K562 (cell line): ENCODE results near the gene KNDC1. TPM values are rescaled to one million over a fixed set of nuclear protein-coding genes. Genes with fewer than 3 reads are reported as not detected.

Experiments
- ATAC-seq: fragments of 200-7000 bp; cut with Tn5 transposase; 3 replicates; pipeline ENCODE4 v1.9.1; 2020; ENCODE audit warnings: moderate library complexity
- BruUV-seq: library from RNA; stranded (reverse); fragments of 400-500 nt; replicated peaks from 2 replicates; lab custom pipeline; 2021; lab: Mats Ljungman, UMichigan
- CTCF ChIA-PET: fragments of 300-600 bp; formaldehyde crosslinking; extraction: SDS; loops from one replicate; lab custom pipeline; 2021; ENCODE audit warnings: low intra/inter-chr PET ratio; lab: Yijun Ruan, JAX
- POLR2A ChIA-PET: fragments of 300-600, 350-650 bp; sonication (Branson Sonifier 250); formaldehyde crosslinking; extraction: SDS; loops from one replicate; lab custom pipeline; 2021; ENCODE audit warnings: antibody characterized with exemption, inconsistent platforms; lab: Yijun Ruan, JAX
- DNase-seq, 4 experiments: peaks; one replicate each; pipeline versions ENCODE4 v3.0.0 to v3.0.0-alpha.2; 2011 to 2018; ENCODE audit warnings: low spot score in 3 of 4, mixed read lengths in 3 of 4; ENCODE audit errors: extremely low read depth in 1 of 4
- FAIRE-seq: peaks from 2 replicates; lab custom pipeline; 2011; peaks lifted over from hg19 to GRCh38; lab: Jason Lieb, UNC
- H2AFZ ChIP-seq: 2 replicates; pipeline ENCODE4 v1.6.0; 2011; ENCODE audit warnings: low read depth, low read length, control low read depth, inconsistent platforms
- H3K27ac ChIP-seq: fragments of 200-600 bp; 3 replicates; pipeline ENCODE4 v1.8.0; 2011; ENCODE audit warnings: low read depth, mild to moderate bottlenecking, control low read depth, inconsistent platforms, low read length, moderate library complexity, mixed read lengths; ENCODE audit errors: extremely low read depth
- H3K27me3 ChIP-seq, 2 experiments: fragments of 300-600 bp in 1 of 2; 2 replicates in 1 of 2; 3 replicates in 1 of 2; pipeline versions ENCODE4 v1.6.0 to v1.8.0; 2011; ENCODE audit warnings: inconsistent platforms in 2 of 2, low read length in 2 of 2, mild to moderate bottlenecking in 1 of 2, mixed read lengths in 1 of 2, moderate library complexity in 1 of 2; ENCODE audit not compliant: control insufficient read depth in 2 of 2, insufficient read depth in 2 of 2
- H3K36me3 ChIP-seq: fragments of 300-600 bp; 3 replicates; pipeline ENCODE4 v1.8.0; 2011; ENCODE audit warnings: mild to moderate bottlenecking, low read length, inconsistent platforms; ENCODE audit not compliant: control insufficient read depth, insufficient read depth
- H3K4me1 ChIP-seq, 2 experiments: fragments of 200-600 bp in 1 of 2; replicated peaks in 1 of 2; 2 replicates in 1 of 2; 3 replicates in 1 of 2; pipeline versions ENCODE4 v1.5.1 to v1.8.0; 2011; ENCODE audit warnings: inconsistent platforms in 2 of 2, low read length in 2 of 2, mild to moderate bottlenecking in 1 of 2, mixed read lengths in 1 of 2, moderate library complexity in 1 of 2; ENCODE audit not compliant: control insufficient read depth in 2 of 2, insufficient read depth in 2 of 2
- H3K4me2 ChIP-seq: 2 replicates; pipeline ENCODE4 v1.6.1; 2011; ENCODE audit warnings: low read length, control low read depth, inconsistent platforms, mixed read lengths; ENCODE audit not compliant: insufficient read depth
- H3K4me3 ChIP-seq: fragments of 200-600 bp; sonication (generic), shearing (Covaris generic); 2 replicates; pipeline ENCODE4 v1.5.1; 2016; ENCODE audit warnings: control low read depth, inconsistent platforms
- H3K79me2 ChIP-seq: fragments of 200-600 bp; 3 replicates; pipeline ENCODE4 v1.8.0; 2011; ENCODE audit warnings: low read length, inconsistent platforms; ENCODE audit not compliant: control insufficient read depth, insufficient read depth
- H3K9ac ChIP-seq, 2 experiments: 2 replicates each; pipeline versions ENCODE4 v1.6.0 to v1.6.1; 2011; ENCODE audit warnings: low read depth in 2 of 2, low read length in 2 of 2, control low read depth in 1 of 2, inconsistent platforms in 1 of 2, mild to moderate bottlenecking in 1 of 2, mixed read lengths in 1 of 2; ENCODE audit not compliant: insufficient read depth in 1 of 2
- H3K9me1 ChIP-seq: one replicate; pipeline ENCODE4 v1.6.0; 2011; ENCODE audit warnings: inconsistent platforms, mild to moderate bottlenecking, low read length, moderate library complexity; ENCODE audit not compliant: control insufficient read depth, insufficient read depth
- H3K9me3 ChIP-seq: replicated peaks from 2 replicates; pipeline ENCODE4 v1.5.1; 2011; ENCODE audit warnings: low read depth, low read length, inconsistent platforms; ENCODE audit not compliant: control insufficient read depth, insufficient read depth
- H4K20me1 ChIP-seq: replicated peaks from 2 replicates; pipeline ENCODE4 v1.6.1; 2011; ENCODE audit warnings: low read length, inconsistent platforms, mixed read lengths; ENCODE audit not compliant: control insufficient read depth, insufficient read depth
- ZNF354B ChIP-seq: fragments of 250-450 bp; sonication (Bioruptor Pico); IDR thresholded peaks from 2 replicates; pipeline ENCODE4 v1.4.0; 2020
- WGBS: fragments of 100-300 bp; shearing (Covaris generic); methylation state at CpG from one replicate; pipeline ENCODE4 v1.1.6; 2016; ENCODE audit warnings: low coverage, mixed read lengths; ENCODE audit not compliant: insufficient coverage; ENCODE audit errors: missing lambda C conversion rate; 5-methylcytosine and 5-hydroxymethylcytosine counted together
- in situ Hi-C: fragments of 300-500 bp; cut with MboI; formaldehyde crosslinking; loops from 4 replicates; pipeline ENCODE4 v1.15.0; 2018; ENCODE audit warnings: inconsistent platforms, mixed read lengths
- intact Hi-C: fragments of 100-400 bp; cut with micrococcal nuclease; formaldehyde crosslinking; loops from 2 replicates; pipeline ENCODE4 v1.14.2; 2022
- polyA plus RNA-seq, 8 experiments: library from polyadenylated mRNA; depleted of rRNA in 4 of 8; stranded (reverse) in 5 of 8; unstranded in 3 of 8; fragments of >200 nt; fragmentation: Nextera tagmentation in 2 of 8; fragmentation: Illumina TruSeq in 1 of 8; extraction: Ambion mirVana in 2 of 8; extraction: Trizol in 1 of 8; gene quantifications; 2 replicates each; pipeline versions ENCODE4 v1.2.1 to v1.2.3, GENCODE V29; 2011 to 2014; ENCODE audit warnings: inconsistent platforms in 1 of 8, missing spikeins in 1 of 8
- total RNA-seq, 7 experiments: library from RNA; depleted of rRNA in 6 of 7; stranded (reverse); fragments of >200 nt in 6 of 7; fragmentation: Illumina TruSeq in 2 of 7; extraction: Trizol in 2 of 7; gene quantifications; 2 replicates each; pipeline versions ENCODE4 v1.2.1 to v1.2.3, GENCODE V29; 2011 to 2021; ENCODE audit warnings: low replicate concordance in 1 of 7
- TF ChIP-seq, protein P1 (sequence below): fragments of 250-450 bp; sonication (Bioruptor Pico); IDR thresholded peaks from 2 replicates; pipeline ENCODE4 v1.8.0; 2022; ENCODE audit warnings: inconsistent platforms, mild to moderate bottlenecking, moderate library complexity, borderline replicate concordance
- TF ChIP-seq, protein P2 (sequence below): fragments of 250-450 bp; sonication (Bioruptor Pico); IDR thresholded peaks from 2 replicates; pipeline ENCODE4 v1.4.0; 2020; ENCODE audit warnings: mild to moderate bottlenecking, moderate library complexity

Gene KNDC1
- total and polyA plus RNA-seq, 9 of the 15 experiments (the other 6 are each of a cell fraction or from before 2014, with no cell fraction given) = 0.07 to 0.26 (median 0.11) TPM; not detected in 6

DNA sequence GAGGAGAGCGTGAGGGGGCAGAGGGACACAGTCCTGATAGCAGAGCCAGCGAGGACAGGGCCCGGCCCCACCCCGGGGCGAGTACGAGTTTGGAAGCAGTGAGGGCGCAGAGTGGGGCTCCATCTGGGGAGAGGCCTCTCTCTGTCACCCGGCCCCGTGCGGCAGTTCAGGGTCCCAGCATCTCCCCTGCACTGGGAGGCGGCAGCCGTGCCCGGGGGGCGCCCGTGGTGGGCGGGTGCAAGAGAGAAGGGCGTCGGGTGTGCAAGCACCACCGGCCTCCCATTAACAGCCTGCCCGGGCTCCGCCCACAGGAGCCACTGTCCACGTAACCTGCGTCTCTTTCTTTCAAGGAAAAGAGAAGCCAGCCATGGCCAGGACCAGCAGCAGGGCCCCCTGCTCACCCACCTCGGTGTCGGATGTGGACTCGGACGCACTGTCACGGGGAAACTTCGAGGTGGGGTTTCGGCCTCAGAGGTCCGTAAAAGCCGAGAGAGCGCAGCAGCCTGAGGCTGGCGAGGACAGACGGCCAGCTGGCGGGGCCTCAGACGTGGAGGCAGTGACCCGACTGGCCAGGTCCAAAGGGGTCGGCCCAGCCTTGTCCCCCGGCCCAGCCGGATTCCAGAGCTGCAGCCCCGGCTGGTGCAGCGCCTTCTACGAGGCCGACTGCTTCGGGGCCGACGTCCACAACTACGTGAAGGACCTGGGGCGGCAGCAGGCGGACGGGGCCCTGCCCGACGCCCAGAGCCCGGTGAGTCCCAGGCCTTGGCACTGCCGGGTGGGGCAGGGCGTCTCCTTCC lies 41.3 kb downstream of the KNDC1 start:
- ATAC-seq (no peak), FAIRE-seq (no peak), DNase-seq (no peak)
- POLR2A ChIA-PET = interaction anchor here (0.8 to 1.2 kb wide), 2 partner anchors 16 to 24 kb away, joined by 4 to 5 read pairs; no protein-coding TSS in a partner anchor
- Histone ChIP-seq H3K4me3 (no peak overlapping the region), H3K9me3 (no peaks in the 10 kb centered on the region), H2AFZ (no peak overlapping the region), H3K9ac (no peak overlapping the region), H3K4me1 (peaks cover 0 to 82% of the 10 kb centered on the region in 2 experiments; a peak in 2 of 5 replicates), H3K9me1 (no peaks in the 10 kb centered on the region), H3K36me3 (no peaks in the 10 kb centered on the region), H3K79me2 (no peaks in the 10 kb centered on the region), H3K27me3 (peaks cover 16 to 75% of the 10 kb centered on the region in 2 experiments; a peak in 3 of 5 replicates), H3K4me2 (no peak overlapping the region), H3K27ac (no peak overlapping the region), H4K20me1 (no peaks in the 10 kb centered on the region)
- WGBS = 8% methylated on average over 37 of the region's 57 CpGs
- in situ Hi-C loops (no loop called here), intact Hi-C loops (no loop called here)
- TF ChIP-seq, protein P1, sequence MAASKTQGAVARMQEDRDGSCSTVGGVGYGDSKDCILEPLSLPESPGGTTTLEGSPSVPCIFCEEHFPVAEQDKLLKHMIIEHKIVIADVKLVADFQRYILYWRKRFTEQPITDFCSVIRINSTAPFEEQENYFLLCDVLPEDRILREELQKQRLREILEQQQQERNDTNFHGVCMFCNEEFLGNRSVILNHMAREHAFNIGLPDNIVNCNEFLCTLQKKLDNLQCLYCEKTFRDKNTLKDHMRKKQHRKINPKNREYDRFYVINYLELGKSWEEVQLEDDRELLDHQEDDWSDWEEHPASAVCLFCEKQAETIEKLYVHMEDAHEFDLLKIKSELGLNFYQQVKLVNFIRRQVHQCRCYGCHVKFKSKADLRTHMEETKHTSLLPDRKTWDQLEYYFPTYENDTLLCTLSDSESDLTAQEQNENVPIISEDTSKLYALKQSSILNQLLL (CRISPR knock-in tag) = no peak
- TF ChIP-seq, protein P2, sequence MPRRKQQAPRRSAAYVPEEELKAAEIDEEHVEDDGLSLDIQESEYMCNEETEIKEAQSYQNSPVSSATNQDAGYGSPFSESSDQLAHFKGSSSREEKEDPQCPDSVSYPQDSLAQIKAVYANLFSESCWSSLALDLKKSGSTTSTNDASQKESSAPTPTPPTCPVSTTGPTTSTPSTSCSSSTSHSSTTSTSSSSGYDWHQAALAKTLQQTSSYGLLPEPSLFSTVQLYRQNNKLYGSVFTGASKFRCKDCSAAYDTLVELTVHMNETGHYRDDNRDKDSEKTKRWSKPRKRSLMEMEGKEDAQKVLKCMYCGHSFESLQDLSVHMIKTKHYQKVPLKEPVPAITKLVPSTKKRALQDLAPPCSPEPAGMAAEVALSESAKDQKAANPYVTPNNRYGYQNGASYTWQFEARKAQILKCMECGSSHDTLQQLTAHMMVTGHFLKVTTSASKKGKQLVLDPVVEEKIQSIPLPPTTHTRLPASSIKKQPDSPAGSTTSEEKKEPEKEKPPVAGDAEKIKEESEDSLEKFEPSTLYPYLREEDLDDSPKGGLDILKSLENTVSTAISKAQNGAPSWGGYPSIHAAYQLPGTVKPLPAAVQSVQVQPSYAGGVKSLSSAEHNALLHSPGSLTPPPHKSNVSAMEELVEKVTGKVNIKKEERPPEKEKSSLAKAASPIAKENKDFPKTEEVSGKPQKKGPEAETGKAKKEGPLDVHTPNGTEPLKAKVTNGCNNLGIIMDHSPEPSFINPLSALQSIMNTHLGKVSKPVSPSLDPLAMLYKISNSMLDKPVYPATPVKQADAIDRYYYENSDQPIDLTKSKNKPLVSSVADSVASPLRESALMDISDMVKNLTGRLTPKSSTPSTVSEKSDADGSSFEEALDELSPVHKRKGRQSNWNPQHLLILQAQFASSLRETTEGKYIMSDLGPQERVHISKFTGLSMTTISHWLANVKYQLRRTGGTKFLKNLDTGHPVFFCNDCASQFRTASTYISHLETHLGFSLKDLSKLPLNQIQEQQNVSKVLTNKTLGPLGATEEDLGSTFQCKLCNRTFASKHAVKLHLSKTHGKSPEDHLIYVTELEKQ (CRISPR knock-in tag) = no peak
- no peak for TF ChIP-seq ZNF354B (CRISPR knock-in tag)
- BruUV-seq = no TSS peak
- CTCF ChIA-PET = interaction anchor here (0.8 kb wide), 1 partner anchor 23 kb away, joined by 4 read pairs; no protein-coding TSS in a partner anchor
